ENCODE data around the gene SNW1. TPM values are rescaled to one million over a fixed set of nuclear protein-coding genes. Genes with fewer than 3 reads are reported as not detected.

Gene SNW1
- 72.6 and 105 TPM in 2 replicates for total RNA-seq (ENCODE audit: low replicate concordance)

- Mint-ChIP-seq H3K4me3 (peak within 1 kb of the TSS; percentile 95), H3K27ac (peak within 1 kb of the TSS; percentile 87), H3K36me3 (peaks cover 21% of the 10 kb centered on the region), H3K27me3 (ENCODE audit: insufficient read depth, low read depth) (peaks cover 6% of the 10 kb centered on the region), H3K4me1 (peaks cover 38% of the 10 kb centered on the region), H3K9me3 (no peaks in the 10 kb centered on the region)
- peak within 1 kb of the TSS; percentile 88 for H3K9ac ChIP-seq
- peak within 1 kb of the TSS; percentile 80 for H3K27ac ChIP-seq
- peaks cover 18% of the 10 kb centered on the region for H3K4me1 ChIP-seq
- H3K4me2 ChIP-seq = peak within 1 kb of the TSS; percentile 80
- no peaks in the 10 kb centered on the region for H3K9me3 ChIP-seq (ENCODE audit: low read depth)
- H3K4me3 ChIP-seq = peak within 1 kb of the TSS; percentile 92
- H3K79me2 ChIP-seq (ENCODE audit: low read depth) = peaks cover 53% of the 10 kb centered on the region
- peaks cover 22% of the 10 kb centered on the region for H4K20me1 ChIP-seq (ENCODE audit: low read depth)
- peaks cover 9% of the 10 kb centered on the region for H3F3A ChIP-seq (ENCODE audit: low read depth)
- peak within 1 kb of the TSS; percentile 90 for H2AFZ ChIP-seq (replicated peaks)
- no peaks in the 10 kb centered on the region for H3K27me3 ChIP-seq
- peak; percentile 97 for DNase-seq (ENCODE audit: low spot score)
- no peak for TF ChIP-seq EZH2 (IDR thresholded peaks at IDR 0.05)
- peak; percentile 11 for TF ChIP-seq CTCF (IDR thresholded peaks at IDR 0.05)
- no peak for TF ChIP-seq EZH2phosphoT487 (IDR thresholded peaks at IDR 0.05)
- H3K36me3 ChIP-seq = no peaks in the 10 kb centered on the region
Measured at GRCh38 chr14:77760381-77761204, at the start of gene SNW1. SNW1 (minus strand) TSS chr14:77761156; CDS start chr14:77761127, 29 bp downstream.

GRCh38 chr14:77809011-77809410 lies 48.1 kb upstream of the SNW1 start:
- Mint-ChIP-seq H3K27me3 (ENCODE audit: insufficient read depth, low read depth) (peaks cover 3% of the 10 kb centered on the region), H3K9me3 (no peaks in the 10 kb centered on the region), H3K4me3 (no peak overlapping the region), H3K36me3 (no peaks in the 10 kb centered on the region), H3K4me1 (peaks cover 2% of the 10 kb centered on the region), H3K27ac (no peak overlapping the region)
- no peak for DNase-seq (ENCODE audit: low spot score)
- Histone ChIP-seq H3K4me1 (no peaks in the 10 kb centered on the region), H3K79me2 (ENCODE audit: low read depth) (no peaks in the 10 kb centered on the region), H3K36me3 (no peaks in the 10 kb centered on the region), H3K27me3 (no peaks in the 10 kb centered on the region), H3K9ac (no peak overlapping the region), H3K4me2 (no peak overlapping the region), H3K9me3 (ENCODE audit: low read depth) (no peaks in the 10 kb centered on the region), H3K4me3 (no peak overlapping the region), H3F3A (ENCODE audit: low read depth) (no peaks in the 10 kb centered on the region), H4K20me1 (ENCODE audit: low read depth) (no peaks in the 10 kb centered on the region), H3K27ac (no peak overlapping the region), H2AFZ (replicated peaks) (no peak overlapping the region)
- TF ChIP-seq CTCF (IDR thresholded peaks at IDR 0.05) (no peak), EZH2 (IDR thresholded peaks at IDR 0.05) (no peak), EZH2phosphoT487 (IDR thresholded peaks at IDR 0.05) (no peak)

GRCh38 chr14:77808250-77808649 lies 47.3 kb upstream of the SNW1 start:
- H3K36me3 ChIP-seq = no peaks in the 10 kb centered on the region
- H3K27ac Mint-ChIP-seq = peak overlapping the region; percentile 1
- no peak overlapping the region for H2AFZ ChIP-seq (replicated peaks)
- no peak for DNase-seq (ENCODE audit: low spot score)
- no peak overlapping the region for H3K4me3 ChIP-seq
- no peaks in the 10 kb centered on the region for H3K4me1 ChIP-seq
- peaks cover 3% of the 10 kb centered on the region for H3K27me3 Mint-ChIP-seq (ENCODE audit: insufficient read depth, low read depth)
- H3F3A ChIP-seq (ENCODE audit: low read depth) = no peaks in the 10 kb centered on the region
- H3K4me2 ChIP-seq = no peak overlapping the region
- H3K4me1 Mint-ChIP-seq = peaks cover 4% of the 10 kb centered on the region
- H3K9me3 Mint-ChIP-seq = no peaks in the 10 kb centered on the region
- no peaks in the 10 kb centered on the region for H3K79me2 ChIP-seq (ENCODE audit: low read depth)
- no peak overlapping the region for H3K27ac ChIP-seq
- H4K20me1 ChIP-seq (ENCODE audit: low read depth) = no peaks in the 10 kb centered on the region
- no peaks in the 10 kb centered on the region for H3K27me3 ChIP-seq
- TF ChIP-seq CTCF (IDR thresholded peaks at IDR 0.05) (no peak), EZH2phosphoT487 (IDR thresholded peaks at IDR 0.05) (no peak), EZH2 (IDR thresholded peaks at IDR 0.05) (no peak)
- H3K9ac ChIP-seq = no peak overlapping the region
- no peaks in the 10 kb centered on the region for H3K36me3 Mint-ChIP-seq
- no peaks in the 10 kb centered on the region for H3K9me3 ChIP-seq (ENCODE audit: low read depth)
- no peak overlapping the region for H3K4me3 Mint-ChIP-seq
